Measurements from ENCODE around the gene RASGRP1.

DNA sequence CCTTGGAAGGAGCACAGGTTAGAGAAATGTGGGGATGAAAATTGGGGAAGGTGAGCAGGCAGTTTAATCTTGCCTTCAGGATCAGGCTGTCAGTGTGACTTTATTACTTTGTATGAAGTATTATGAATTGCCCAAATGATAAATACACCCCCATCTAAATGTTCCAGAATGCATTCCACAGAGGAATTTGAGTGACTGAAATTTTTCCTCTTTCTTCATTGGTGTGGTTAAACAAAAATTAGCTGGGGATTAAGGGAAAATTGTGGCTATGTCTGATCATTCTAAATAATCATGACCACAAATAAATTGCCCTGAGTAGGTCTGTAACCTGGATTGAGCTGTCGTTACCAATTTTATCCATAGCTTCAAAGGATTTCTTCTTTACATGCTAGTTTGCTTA is 77.2 kb downstream of the RASGRP1 start:
- TF ChIP-seq CTCF (IDR thresholded peaks at IDR 0.05) (no peak), TCF7L2 (IDR thresholded peaks at IDR 0.05; ENCODE audit: low read depth, low read length) (no peak)
